Fibroblast of skin of abdomen (primary cell): ENCODE data around the gene MAST3.

Source experiments
- DNase-seq: peaks from one replicate; pipeline ENCODE4 v3.0.0-alpha.2; 2013

MAST3 gene

GRCh38 chr19:18193388-18194180 lies 96.0 kb downstream of the MAST3 start:
- no peak for DNase-seq

GRCh38 chr19:18194181-18194530 lies 96.6 kb downstream of the MAST3 start:
- no peak for DNase-seq

GRCh38 chr19:18194554-18195238 lies 97.1 kb downstream of the MAST3 start:
- no peak for DNase-seq

- no peak for DNase-seq
Observed at GRCh38 chr19:18196511-18196845, 98.9 kb downstream of the MAST3 start.

GRCh38 chr19:18197306-18197705 lies 99.7 kb downstream of the MAST3 start:
- no peak for DNase-seq

- no peak for DNase-seq
Observed at GRCh38 chr19:18197941-18198340, 100.4 kb downstream of the MAST3 start.

GRCh38 chr19:18198374-18198773 lies 100.8 kb downstream of the MAST3 start:
- no peak for DNase-seq
